CD4-positive, alpha-beta T cell treated with Interleukin-15 for 1 hour (primary cell): ENCODE results near the gene C17orf100.

ENCODE experiments used
- DNase-seq: peaks from one replicate; pipeline ENCODE4 v3.0.0-alpha.2; 2020

Gene C17orf100

GRCh38 chr17:6695051-6695450 is 43.5 kb downstream of the C17orf100 start:
- DNase-seq, result no peak

GRCh38 chr17:6695565-6695964 is 44.0 kb downstream of the C17orf100 start:
- no peak for DNase-seq

GRCh38 chr17:6696906-6697305 is 45.3 kb downstream of the C17orf100 start:
- no peak for DNase-seq

- no peak for DNase-seq
Observed at GRCh38 chr17:6698004-6698403, 46.4 kb downstream of the C17orf100 start.

- no peak for DNase-seq
Observed at GRCh38 chr17:6699997-6700947, 48.7 kb downstream of the C17orf100 start.

GRCh38 chr17:6700948-6701307 is 49.4 kb downstream of the C17orf100 start:
- DNase-seq, result no peak

GRCh38 chr17:6701719-6702118 is 50.2 kb downstream of the C17orf100 start:
- DNase-seq, result no peak

GRCh38 chr17:6702567-6703215 is 51.1 kb downstream of the C17orf100 start:
- DNase-seq, result no peak
